ENCODE results near the gene MXRA7. TPM values are rescaled to one million over a fixed set of nuclear protein-coding genes. Genes with fewer than 3 reads are reported as not detected.

Gene MXRA7
- total and polyA plus RNA-seq, 4 donors: 4.8 to 22.1 (median 11.3) TPM

DNA sequence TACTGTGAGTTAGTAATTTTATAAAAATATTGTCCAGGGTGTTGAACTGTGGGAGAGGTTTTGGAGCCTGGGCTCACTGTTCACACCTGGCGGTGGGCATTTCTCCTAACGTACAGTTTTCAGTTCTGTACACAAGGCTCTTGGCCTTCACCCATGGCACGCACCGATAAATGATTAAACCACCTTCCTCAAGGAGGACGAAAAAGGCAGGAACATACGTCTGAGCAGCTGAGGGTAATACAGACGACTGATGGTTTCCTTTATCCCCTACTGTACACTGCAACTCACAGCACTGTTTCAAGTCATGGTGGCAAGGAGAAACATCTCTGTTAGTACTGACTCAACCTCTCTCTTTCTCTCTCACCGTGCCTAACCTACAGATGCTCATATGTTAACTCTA is 65.8 kb downstream of the MXRA7 start:
- no peak overlapping the region for H3K4me3 ChIP-seq (ENCODE audit: low read depth in 1 of 3, low read length in 3 of 3)
- WGBS: 66% methylated on average over 8 of the region's 8 CpGs
- H3K36me3 ChIP-seq (ENCODE audit: control insufficient read depth in 4 of 4, insufficient read depth in 3 of 4, low read depth in 1 of 4, low read length in 3 of 4): no peaks in the 10 kb centered on the region
- DNase-seq (ENCODE audit: low spot score): no peak
- no peaks in the 10 kb centered on the region for H3K27me3 ChIP-seq (ENCODE audit: control insufficient read depth in 4 of 4, insufficient read depth in 4 of 4, low read length in 3 of 4)
- TF ChIP-seq RAD21 (IDR thresholded peaks at IDR 0.05) (no peak), TAF1 (conservative IDR thresholded peaks at IDR 0.05) (no peak), ZBTB33 (IDR thresholded peaks at IDR 0.05) (no peak), REST (IDR thresholded peaks at IDR 0.05) (no peak), FOXA2 (IDR thresholded peaks at IDR 0.05) (no peak), JUND (IDR thresholded peaks at IDR 0.05) (no peak), RXRA (IDR thresholded peaks at IDR 0.05) (no peak), CTCF (IDR thresholded peaks at IDR 0.05; ENCODE audit: low read depth, low read length, missing input control) (no peak), SP1 (IDR thresholded peaks at IDR 0.05) (no peak), ATF3 (IDR thresholded peaks at IDR 0.05) (no peak), NR2F2 (IDR thresholded peaks at IDR 0.05) (no peak), EGR1 (IDR thresholded peaks at IDR 0.05; ENCODE audit: low read depth in 2 of 2) (no peak), MAX (IDR thresholded peaks at IDR 0.05) (no peak), FOXA1 (IDR thresholded peaks at IDR 0.05) (no peak), HNF4G (IDR thresholded peaks at IDR 0.05) (no peak), YY1 (IDR thresholded peaks at IDR 0.05) (no peak)
- H3K27ac ChIP-seq (ENCODE audit: low read depth in 1 of 2, low read length in 2 of 2): no peak overlapping the region
- no peaks in the 10 kb centered on the region for H3K4me1 ChIP-seq (ENCODE audit: control insufficient read depth in 4 of 4, insufficient read depth in 4 of 4, low read length in 3 of 4)
- H3K9ac ChIP-seq (ENCODE audit: low read depth in 1 of 2, low read length in 2 of 2): no peak overlapping the region
- H3K9me3 ChIP-seq (ENCODE audit: control insufficient read depth in 4 of 4, low read length in 3 of 4): no peaks in the 10 kb centered on the region

DNA sequence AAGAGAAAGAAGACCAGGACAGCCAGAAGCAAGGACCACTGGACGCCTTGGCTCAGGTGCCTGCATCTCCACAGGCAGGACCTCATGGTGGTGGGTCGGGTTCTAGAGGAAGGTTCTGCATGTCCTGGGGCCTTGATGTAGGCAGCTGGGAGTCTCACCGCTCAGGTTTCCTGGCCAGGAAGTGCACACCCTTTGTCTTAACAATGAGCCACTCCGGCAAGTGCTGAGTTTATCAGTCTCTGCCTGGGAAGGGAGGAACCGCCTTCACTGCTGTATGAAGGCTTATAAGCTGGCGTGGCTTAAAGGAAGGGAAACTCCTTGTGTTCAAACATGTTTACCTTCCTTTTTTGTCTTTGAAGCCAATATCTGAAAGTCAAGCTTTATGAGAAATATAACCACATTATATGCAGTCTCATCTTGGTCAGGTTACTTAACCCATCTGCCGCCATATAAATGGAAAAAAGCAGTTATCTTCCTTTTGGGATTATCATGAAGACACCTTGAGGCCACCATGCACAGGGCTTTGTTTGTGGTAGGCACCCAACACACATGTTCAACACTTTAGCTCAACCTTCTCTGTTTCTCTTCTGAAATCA is 67.1 kb downstream of the MXRA7 start, which contains the start of gene ST6GALNAC1:
ST6GALNAC1 (minus strand) TSS at position 205 of the 596 bp plus-strand sequence; CDS start at position 86, 119 bp downstream.
- H3K4me1 ChIP-seq (ENCODE audit: control insufficient read depth in 4 of 4, insufficient read depth in 4 of 4, low read length in 3 of 4): no peaks in the 10 kb centered on the region
- H3K9me3 ChIP-seq (ENCODE audit: control insufficient read depth in 4 of 4, low read length in 3 of 4): no peaks in the 10 kb centered on the region
- no peak for DNase-seq (ENCODE audit: low spot score)
- no peak within 1 kb of the TSS for H3K27ac ChIP-seq (ENCODE audit: low read depth in 1 of 2, low read length in 2 of 2)
- H3K4me3 ChIP-seq (ENCODE audit: low read depth in 1 of 3, low read length in 3 of 3): no peak within 1 kb of the TSS
- 75% methylated on average over 7 of the region's 7 CpGs for WGBS
- TF ChIP-seq RXRA (IDR thresholded peaks at IDR 0.05): no peak
- no peak for TF ChIP-seq ATF3 (IDR thresholded peaks at IDR 0.05)
- TF ChIP-seq GABPA (IDR thresholded peaks at IDR 0.05 in 1 of 2, conservative IDR thresholded peaks at IDR 0.05 in 1 of 2): no peak
- TF ChIP-seq MAX (IDR thresholded peaks at IDR 0.05): no peak
- no peaks in the 10 kb centered on the region for H3K36me3 ChIP-seq (ENCODE audit: control insufficient read depth in 4 of 4, insufficient read depth in 3 of 4, low read depth in 1 of 4, low read length in 3 of 4)
- no peaks in the 10 kb centered on the region for H3K27me3 ChIP-seq (ENCODE audit: control insufficient read depth in 4 of 4, insufficient read depth in 4 of 4, low read length in 3 of 4)
- no peak within 1 kb of the TSS for H3K9ac ChIP-seq (ENCODE audit: low read depth in 1 of 2, low read length in 2 of 2)

All from liver (tissue), 9 donors.